Suppressor macrophage treated with lipopolysaccharide for 1 hour (primary cell): ENCODE data around the gene PRKAG3.
A peak's percentile ranks its signal among the peaks of the same experiment; 100 is the strongest.

Source experiments
- DNase-seq, 3 donors: peaks; one replicate each; pipeline ENCODE4 v3.0.0-alpha.2; 2020 to 2022

Gene PRKAG3

DNA sequence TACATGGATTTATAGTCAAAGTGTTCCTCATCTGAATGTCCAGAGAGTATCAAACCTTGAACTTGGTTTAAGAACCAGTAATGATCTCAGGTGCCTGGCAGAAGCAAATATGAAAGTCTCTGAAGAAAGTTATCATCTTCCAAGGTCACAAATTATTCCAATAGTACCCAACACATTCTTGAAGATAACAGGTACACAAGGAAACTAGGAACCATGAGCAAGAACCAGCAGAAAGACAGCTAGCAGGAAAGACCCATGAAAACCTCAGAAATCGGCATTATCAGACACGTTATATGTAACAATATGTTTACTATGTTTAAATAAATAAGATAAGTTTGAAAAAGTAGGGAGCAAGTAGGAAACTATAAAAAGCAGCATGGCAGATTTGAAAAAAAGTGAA lies 5.9 kb upstream of the PRKAG3 start:
- DNase-seq: no peak

- DNase-seq: no peak
Measured at GRCh38 chr2:218834685-218835084, 3.1 kb upstream of the PRKAG3 start.

GRCh38 chr2:218833023-218833609 lies 1.5 kb upstream of the PRKAG3 start:
- no peak for DNase-seq

DNA sequence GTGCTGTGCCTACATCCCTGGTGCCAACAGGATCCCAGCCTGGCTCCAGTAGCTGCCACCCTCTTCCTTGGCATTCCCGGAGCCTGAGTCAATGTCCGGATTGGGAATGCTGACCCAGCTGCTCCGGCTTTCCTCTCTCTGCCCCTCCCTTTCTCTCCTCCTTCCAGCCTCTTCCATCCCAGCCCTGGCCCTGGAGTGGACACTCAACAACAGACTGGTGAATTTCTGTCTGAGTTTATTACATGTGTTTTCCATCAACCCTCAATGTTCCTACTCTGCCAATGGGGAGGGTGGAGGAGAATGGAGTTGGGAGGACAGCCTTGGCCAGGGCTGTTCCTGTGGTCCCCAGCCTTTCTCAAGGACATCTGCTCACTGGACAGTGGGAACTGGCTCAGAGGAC lies 917 bp upstream of the PRKAG3 start:
- no peak for DNase-seq

DNA sequence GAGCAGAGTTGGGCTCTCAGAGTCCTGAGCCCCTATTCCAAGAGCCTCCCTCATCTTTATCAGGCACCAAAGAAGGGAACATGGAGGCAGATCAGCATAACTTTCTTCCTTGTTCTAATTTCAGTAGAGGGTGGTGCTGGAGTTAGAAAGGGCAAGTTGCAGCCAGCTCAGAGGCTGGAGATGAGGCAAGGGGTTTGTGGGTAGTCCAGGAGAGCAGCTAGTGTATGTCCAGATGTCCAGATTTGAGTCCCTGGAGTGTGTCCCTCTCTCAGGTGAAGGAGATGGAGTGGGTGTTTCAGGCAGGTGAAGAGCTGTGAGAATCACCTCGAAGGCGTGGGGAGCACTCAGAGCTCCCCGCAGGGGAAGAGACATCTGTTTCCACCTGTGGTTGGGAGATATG lies 478 bp upstream of the PRKAG3 start:
- DNase-seq: no peak

- DNase-seq: no peak
Measured at GRCh38 chr2:218830526-218831306, 887 bp downstream of the PRKAG3 start.

DNA sequence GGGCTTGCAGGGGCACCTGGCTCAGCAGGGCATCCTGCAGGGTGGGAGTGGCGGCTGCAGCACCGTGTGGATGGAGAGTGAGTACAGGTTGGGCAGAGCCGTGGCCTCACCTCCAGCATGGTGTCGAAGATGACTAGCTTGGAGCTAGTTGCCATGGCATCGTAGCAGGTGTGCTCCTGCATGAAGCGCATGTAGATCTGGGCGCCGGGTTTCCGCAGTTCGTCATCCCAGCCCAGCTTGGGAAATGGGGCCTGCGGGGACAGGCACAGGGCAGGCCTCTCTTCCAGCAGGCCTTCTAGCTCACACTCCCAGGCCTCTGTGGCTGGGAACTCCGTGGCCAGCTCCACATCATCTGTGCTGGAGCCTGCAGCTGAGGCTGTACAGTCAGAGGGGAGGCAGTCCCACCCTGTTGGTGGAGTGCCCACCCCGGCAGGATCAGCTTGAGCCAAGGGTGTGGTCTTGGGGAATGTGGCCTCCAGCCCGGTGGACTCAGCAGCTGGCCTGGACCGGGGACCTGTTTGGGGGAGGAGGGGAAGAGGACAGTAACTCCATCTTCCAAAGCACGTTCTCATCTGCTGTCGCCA lies 1.6 kb downstream of the PRKAG3 start:
- no peak for DNase-seq

DNA sequence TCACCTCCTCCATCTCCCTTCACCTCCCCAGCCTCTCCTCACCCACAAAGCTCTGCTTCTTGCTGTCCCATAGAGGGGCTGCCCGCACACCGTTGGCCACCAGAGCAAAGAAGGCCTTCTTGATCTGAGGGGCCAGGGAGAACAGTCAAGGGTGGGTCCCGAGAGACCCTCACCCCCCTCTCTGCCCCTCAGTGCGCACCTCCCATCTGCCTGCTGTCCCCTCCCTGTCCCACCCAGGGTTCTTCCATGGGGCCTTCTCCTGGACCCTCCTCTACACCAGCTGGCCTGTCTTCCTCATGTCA lies 3.2 kb downstream of the PRKAG3 start:
- DNase-seq: no peak

GRCh38 chr2:218827701-218828476 lies 3.7 kb downstream of the PRKAG3 start:
- peak in 1 of 3 donors; percentile 2 for DNase-seq

- peak in 1 of 3 donors; percentile 14 for DNase-seq
Measured at GRCh38 chr2:218826791-218827190, 4.8 kb downstream of the PRKAG3 start.

GRCh38 chr2:218824004-218824403 lies 7.6 kb downstream of the PRKAG3 start:
- peak in 1 of 3 donors; percentile 13 for DNase-seq

DNA sequence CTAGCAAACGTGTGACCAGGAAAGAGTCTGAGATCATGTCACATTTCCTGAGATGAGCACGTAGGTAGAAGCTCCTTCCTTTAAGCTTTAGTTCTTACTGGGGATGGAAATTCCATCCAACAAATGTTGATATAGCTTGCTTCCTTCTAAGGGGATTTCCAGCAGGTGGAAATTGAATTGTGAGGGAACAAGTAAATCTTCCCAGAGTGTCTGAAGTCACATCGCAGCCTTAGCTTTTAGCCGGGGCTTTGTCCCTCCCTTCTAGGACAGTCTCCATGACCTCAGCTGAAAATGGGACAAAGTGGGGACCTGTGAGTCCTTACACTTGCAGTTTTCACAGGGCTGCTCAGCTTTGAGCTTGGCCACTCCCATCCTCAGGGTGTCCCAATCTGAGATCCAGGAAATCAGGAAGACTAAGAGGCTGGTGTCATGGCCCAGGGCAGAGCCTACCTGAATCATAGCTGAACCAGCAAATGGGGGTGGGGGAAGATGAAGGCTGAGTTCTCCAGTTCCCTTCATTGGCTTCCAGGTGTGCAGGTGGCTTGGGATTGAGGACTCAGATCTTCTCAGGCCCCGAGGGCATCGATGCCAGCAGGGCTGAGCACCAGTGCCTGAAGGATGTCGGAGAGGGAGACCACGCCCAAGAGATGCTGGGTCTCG lies 8.3 kb downstream of the PRKAG3 start:
- peak; percentile 51 to 52 (median 52) for DNase-seq

- no peak for DNase-seq
Measured at GRCh38 chr2:218822622-218823021, 9.0 kb downstream of the PRKAG3 start.

- no peak for DNase-seq
Measured at GRCh38 chr2:218821605-218822211, 9.9 kb downstream of the PRKAG3 start.

- no peak for DNase-seq
Measured at GRCh38 chr2:218820746-218821369, 10.7 kb downstream of the PRKAG3 start.

- peak; percentile 66 to 92 (median 86) for DNase-seq
Measured at GRCh38 chr2:218819093-218819492, 12.5 kb downstream of the PRKAG3 start.

DNA sequence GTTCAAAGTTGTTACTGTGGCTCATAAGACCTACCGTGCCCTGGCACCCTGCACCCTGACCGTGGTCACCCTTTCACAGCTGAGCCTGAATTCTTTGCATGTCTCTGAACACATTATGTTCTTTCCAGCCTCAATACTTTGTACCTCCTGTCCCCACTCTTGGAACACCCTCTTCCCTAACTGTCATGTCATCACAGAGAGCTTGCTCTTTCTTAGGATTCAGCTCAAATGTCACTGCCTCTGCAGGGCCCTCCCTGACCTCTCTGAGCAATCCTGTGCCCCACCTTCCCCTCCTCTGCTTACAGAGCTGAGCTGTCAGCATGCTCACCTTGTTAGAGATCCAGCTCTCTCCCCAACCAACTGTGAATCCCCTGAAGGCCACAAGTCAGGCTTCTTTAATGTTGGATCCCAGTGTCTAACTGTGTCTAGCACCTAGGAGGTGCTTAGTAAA lies 15.0 kb downstream of the PRKAG3 start:
- no peak for DNase-seq

DNA sequence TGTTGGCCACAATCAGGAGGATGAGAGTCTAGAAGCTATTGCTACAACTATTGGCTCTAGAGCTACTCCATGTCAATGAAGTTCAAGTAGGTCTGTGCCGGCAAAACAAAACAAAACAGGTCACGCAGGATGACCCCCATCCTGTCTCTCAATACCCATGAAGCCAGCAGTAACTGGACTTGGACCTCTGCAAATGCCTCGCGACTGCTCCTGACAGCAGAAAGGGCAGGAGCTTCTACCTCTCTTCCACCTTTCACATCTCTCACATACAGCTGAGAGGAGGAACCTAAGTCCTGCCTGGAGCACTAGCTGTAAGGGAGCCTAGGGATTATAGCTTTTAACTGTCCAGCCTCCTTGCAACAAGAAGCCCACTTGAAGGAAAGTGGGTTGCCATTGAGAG lies 16.0 kb downstream of the PRKAG3 start:
- no peak for DNase-seq

DNA sequence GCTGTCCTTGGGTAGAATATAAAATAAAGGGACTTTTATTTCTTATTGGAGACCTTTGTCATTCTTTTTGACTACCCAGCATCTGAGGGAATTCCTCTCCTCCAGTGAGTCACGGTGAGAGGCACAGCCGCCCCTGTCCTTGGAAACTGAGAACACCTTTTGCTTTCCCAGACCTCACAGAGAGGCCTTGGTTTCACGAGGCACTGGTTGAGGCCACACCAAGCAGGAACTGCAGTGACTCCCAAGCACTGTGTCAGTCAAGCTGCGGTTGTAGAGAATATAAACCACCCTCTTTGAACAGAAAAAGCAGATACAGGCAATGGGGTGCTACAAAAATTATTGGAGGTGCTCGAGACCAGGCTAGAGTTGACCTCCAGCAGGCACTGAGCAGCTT lies 16.4 kb downstream of the PRKAG3 start:
- DNase-seq: no peak

DNA sequence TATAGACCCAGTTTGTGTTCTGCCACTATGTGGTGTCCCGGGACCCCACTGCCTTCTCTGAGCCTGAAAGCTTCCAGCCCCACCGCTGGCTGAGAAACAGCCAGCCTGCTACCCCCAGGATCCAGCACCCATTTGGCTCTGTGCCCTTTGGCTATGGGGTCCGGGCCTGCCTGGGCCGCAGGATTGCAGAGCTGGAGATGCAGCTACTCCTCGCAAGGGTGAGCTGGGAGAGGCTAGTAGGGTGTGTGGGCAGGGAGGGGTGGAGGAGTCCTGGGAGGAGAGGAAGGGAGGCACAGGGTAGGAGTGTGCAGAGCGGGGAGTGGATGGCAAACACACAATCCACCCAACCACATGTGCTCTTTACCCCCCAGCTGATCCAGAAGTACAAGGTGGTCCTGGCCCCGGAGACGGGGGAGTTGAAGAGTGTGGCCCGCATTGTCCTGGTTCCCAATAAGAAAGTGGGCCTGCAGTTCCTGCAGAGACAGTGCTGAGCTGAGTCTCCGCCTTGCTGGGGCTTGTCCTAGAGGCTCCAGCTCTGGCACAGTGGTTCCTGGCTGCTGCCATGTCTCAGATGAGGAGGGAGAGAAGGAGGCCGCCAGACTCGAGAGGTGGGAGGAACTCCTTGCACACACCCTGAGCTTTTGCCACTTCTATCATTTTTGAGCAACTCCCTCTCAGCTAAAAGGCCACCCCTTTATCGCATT lies 16.9 kb downstream of the PRKAG3 start:
- DNase-seq: no peak

GRCh38 chr2:218813771-218814460 lies 17.7 kb downstream of the PRKAG3 start:
- no peak for DNase-seq
